Gastrocnemius medialis (tissue), 4 donors: ENCODE measurements around the gene ESPN. TPM values are rescaled to one million over a fixed set of nuclear protein-coding genes. Genes with fewer than 3 reads are reported as not detected.

Source experiments
- ATAC-seq, 2 donors: fragments of 150-250 bp; one replicate each; pipeline ENCODE4 v1.9.1; 2016
- DNase-seq, 2 donors: peaks; one replicate each; pipeline ENCODE4 v3.0.0-alpha.2; 2019
- H3K27ac ChIP-seq, 4 donors: fragments of 200-600 bp; sonication (generic); 1 replicate in 1 of 4; 2 replicates in 3 of 4; pipeline ENCODE4 v1.5.1; 2016 to 2018; ENCODE audit warnings: mild to moderate bottlenecking in 2 of 4, moderate library complexity in 1 of 4
- H3K27me3 ChIP-seq, 3 donors: fragments of 200-600 bp; sonication (generic) in 2 of 3; 1 replicate in 1 of 3; 2 replicates in 2 of 3; pipeline versions ENCODE4 v1.5.1 to v1.6.0; 2016 to 2019; ENCODE audit warnings: mild to moderate bottlenecking in 1 of 3, moderate library complexity in 1 of 3
- H3K36me3 ChIP-seq, 2 donors: fragments of 200-600 bp; sonication (generic) in 1 of 2; one replicate each; pipeline ENCODE4 v1.5.1; 2017 to 2018
- H3K4me1 ChIP-seq, 2 donors: fragments of 200-600 bp; sonication (generic) in 1 of 2; one replicate each; pipeline ENCODE4 v1.5.1; 2016 to 2017; ENCODE audit warnings: mild to moderate bottlenecking in 2 of 2
- H3K4me3 ChIP-seq, 4 donors: fragments of 200-600 bp; sonication (generic) in 3 of 4; 1 replicate in 1 of 4; 2 replicates in 3 of 4; pipeline ENCODE4 v1.5.1; 2016 to 2019; ENCODE audit warnings: mild to moderate bottlenecking in 2 of 4
- H3K9me3 ChIP-seq, 3 donors: fragments of 200-600 bp; sonication (generic) in 2 of 3; 1 replicate in 1 of 3; 2 replicates in 2 of 3; pipeline ENCODE4 v1.5.1; 2016 to 2019
- POLR2A ChIP-seq, 2 donors: fragments of 450-650 bp; IDR thresholded peaks; one replicate each; pipeline ENCODE4 v1.6.1; 2017; ENCODE audit warnings: antibody characterized with exemption in 2 of 2, mild to moderate bottlenecking in 2 of 2, moderate library complexity in 2 of 2
- in situ Hi-C, 4 donors: fragments of 200-750 bp; cut with MboI; loops; one replicate each; pipeline versions ENCODE4 v1.15.0 to v1.8.0; 2017; ENCODE audit warnings: low sequenced_read_pairs in 4 of 4
- intact Hi-C: fragments of 100-400 bp; cut with DNase I; formaldehyde crosslinking; loops from one replicate; pipeline ENCODE4 v1.15.1; 2023; ENCODE audit warnings: low total_unique reads
- total RNA-seq, 4 donors: library from RNA; depleted of rRNA; stranded (reverse); fragments of >200 nt; gene quantifications; one replicate each; pipeline versions ENCODE4 v1.1.0 to v1.2.3, GENCODE V29; 2016
- TF ChIP-seq, protein P1 (sequence below), 5 experiments: fragments of 450-650 bp in 3 of 5; fragments of 200-600 bp in 2 of 5; sonication (generic) in 2 of 5; IDR thresholded peaks in 4 of 5; conservative IDR thresholded peaks in 1 of 5; 1 replicate in 4 of 5; 2 replicates in 1 of 5; pipeline ENCODE4 v1.5.1; 2016 to 2019; ENCODE audit warnings: antibody characterized with exemption in 5 of 5, mild to moderate bottlenecking in 3 of 5, moderate library complexity in 3 of 5

Gene ESPN
- total RNA-seq, 4 donors from 2014 or later, result 0.41 TPM; not detected in 3

DNA sequence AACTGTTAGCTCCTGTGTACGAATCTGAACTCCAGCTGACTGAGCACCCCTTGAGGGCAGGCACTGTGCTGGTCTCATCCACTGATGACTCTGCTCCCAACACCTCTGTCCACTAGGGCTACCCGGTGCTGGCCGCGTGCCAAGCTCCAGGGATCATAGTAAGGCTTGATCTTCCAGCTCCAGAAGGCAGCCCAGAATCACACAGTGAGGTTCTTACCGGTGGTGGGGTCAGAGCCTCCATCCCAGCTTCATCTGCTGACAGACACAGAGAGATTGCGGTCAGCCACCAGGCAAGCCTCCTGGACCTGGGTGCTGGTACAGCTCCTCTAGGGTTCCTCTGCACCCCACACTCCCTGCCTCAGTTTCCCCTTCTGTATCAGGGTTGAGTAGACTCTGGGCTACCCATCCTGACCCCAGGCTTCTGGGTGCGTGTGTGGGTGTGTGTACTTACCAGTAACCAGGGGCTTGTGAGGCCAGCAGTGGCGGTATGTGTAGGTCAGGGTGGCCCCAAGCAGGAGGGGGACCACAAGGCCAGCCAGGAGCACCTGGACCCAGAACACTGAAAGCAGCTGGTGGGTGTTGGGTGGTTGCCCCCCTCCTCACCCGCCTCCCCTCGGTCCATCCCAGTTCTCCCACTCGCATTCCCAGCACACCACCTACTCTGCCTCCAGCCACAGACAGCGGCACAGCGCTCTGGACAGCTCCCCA lies 38.0 kb downstream of the ESPN start:
- no peak overlapping the region for H3K27ac ChIP-seq
- H3K9me3 ChIP-seq, result no peaks in the 10 kb centered on the region
- no peak for TF ChIP-seq POLR2A (IDR thresholded peaks at IDR 0.05)
- TF ChIP-seq, protein P1, sequence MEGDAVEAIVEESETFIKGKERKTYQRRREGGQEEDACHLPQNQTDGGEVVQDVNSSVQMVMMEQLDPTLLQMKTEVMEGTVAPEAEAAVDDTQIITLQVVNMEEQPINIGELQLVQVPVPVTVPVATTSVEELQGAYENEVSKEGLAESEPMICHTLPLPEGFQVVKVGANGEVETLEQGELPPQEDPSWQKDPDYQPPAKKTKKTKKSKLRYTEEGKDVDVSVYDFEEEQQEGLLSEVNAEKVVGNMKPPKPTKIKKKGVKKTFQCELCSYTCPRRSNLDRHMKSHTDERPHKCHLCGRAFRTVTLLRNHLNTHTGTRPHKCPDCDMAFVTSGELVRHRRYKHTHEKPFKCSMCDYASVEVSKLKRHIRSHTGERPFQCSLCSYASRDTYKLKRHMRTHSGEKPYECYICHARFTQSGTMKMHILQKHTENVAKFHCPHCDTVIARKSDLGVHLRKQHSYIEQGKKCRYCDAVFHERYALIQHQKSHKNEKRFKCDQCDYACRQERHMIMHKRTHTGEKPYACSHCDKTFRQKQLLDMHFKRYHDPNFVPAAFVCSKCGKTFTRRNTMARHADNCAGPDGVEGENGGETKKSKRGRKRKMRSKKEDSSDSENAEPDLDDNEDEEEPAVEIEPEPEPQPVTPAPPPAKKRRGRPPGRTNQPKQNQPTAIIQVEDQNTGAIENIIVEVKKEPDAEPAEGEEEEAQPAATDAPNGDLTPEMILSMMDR (IDR thresholded peaks at IDR 0.05 in 4 of 5, conservative IDR thresholded peaks at IDR 0.05 in 1 of 5), result no peak
- H3K27me3 ChIP-seq, result peaks cover 24 to 34% (median 28%) of the 10 kb centered on the region in 3 donors
- no peaks in the 10 kb centered on the region for H3K36me3 ChIP-seq
- ATAC-seq (no peak), DNase-seq (no peak)
- intact Hi-C loops, result no loop called here
- no peaks in the 10 kb centered on the region for H3K4me1 ChIP-seq
- H3K4me3 ChIP-seq, result no peak overlapping the region
- in situ Hi-C loops, result no loop called here

DNA sequence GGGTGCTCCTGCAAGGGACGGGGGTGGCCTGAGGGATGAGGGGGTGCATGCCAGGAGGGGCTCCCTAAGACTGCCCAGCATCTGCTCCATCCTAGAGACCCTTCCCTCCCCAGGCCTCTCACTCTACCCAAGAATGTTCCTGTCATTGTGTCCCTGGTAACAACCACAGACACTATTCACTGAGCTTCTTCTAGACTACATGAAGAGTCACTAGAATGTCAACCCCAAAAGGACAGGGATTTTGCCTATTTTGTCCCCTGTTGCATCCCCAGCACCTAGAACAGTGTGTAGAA lies 38.5 kb downstream of the ESPN start:
- intact Hi-C loops (no loop called here), in situ Hi-C loops (no loop called here)
- Histone ChIP-seq H3K4me1 (no peaks in the 10 kb centered on the region), H3K27ac (no peak overlapping the region), H3K27me3 (peaks cover 24 to 32% (median 28%) of the 10 kb centered on the region in 3 donors), H3K4me3 (no peak overlapping the region), H3K36me3 (no peaks in the 10 kb centered on the region), H3K9me3 (no peaks in the 10 kb centered on the region)
- TF ChIP-seq, protein P1 (IDR thresholded peaks at IDR 0.05 in 4 of 5, conservative IDR thresholded peaks at IDR 0.05 in 1 of 5), result no peak
- no peak for TF ChIP-seq POLR2A (IDR thresholded peaks at IDR 0.05)
- no peak for DNase-seq
- no peak for ATAC-seq

GRCh38 chr1:6464514-6464836 lies 39.9 kb downstream of the ESPN start:
- Histone ChIP-seq H3K27ac (no peak overlapping the region), H3K4me1 (no peaks in the 10 kb centered on the region), H3K4me3 (no peak overlapping the region), H3K9me3 (no peaks in the 10 kb centered on the region), H3K36me3 (no peaks in the 10 kb centered on the region), H3K27me3 (peaks cover 23 to 25% (median 24%) of the 10 kb centered on the region in 3 donors)
- intact Hi-C loops (no loop called here), in situ Hi-C loops (no loop called here)
- DNase-seq (no peak), ATAC-seq (no peak)
- no peak for TF ChIP-seq POLR2A (IDR thresholded peaks at IDR 0.05)
- TF ChIP-seq, protein P1 (IDR thresholded peaks at IDR 0.05 in 4 of 5, conservative IDR thresholded peaks at IDR 0.05 in 1 of 5), result no peak

GRCh38 chr1:6464915-6465314 lies 40.3 kb downstream of the ESPN start:
- in situ Hi-C loops, result no loop called here
- H3K36me3 ChIP-seq, result no peaks in the 10 kb centered on the region
- ATAC-seq (no peak), DNase-seq (no peak)
- TF ChIP-seq, protein P1 (IDR thresholded peaks at IDR 0.05 in 4 of 5, conservative IDR thresholded peaks at IDR 0.05 in 1 of 5), result no peak
- TF ChIP-seq POLR2A (IDR thresholded peaks at IDR 0.05), result no peak
- no peak overlapping the region for H3K4me3 ChIP-seq
- no peaks in the 10 kb centered on the region for H3K9me3 ChIP-seq
- no peak overlapping the region for H3K27ac ChIP-seq
- H3K4me1 ChIP-seq, result no peaks in the 10 kb centered on the region
- intact Hi-C loops, result no loop called here
- H3K27me3 ChIP-seq, result peaks cover 19 to 21% (median 20%) of the 10 kb centered on the region in 3 donors

- Histone ChIP-seq H3K4me1 (no peaks in the 10 kb centered on the region), H3K27me3 (peaks cover 13 to 14% (median 14%) of the 10 kb centered on the region in 3 donors), H3K4me3 (no peak overlapping the region), H3K36me3 (no peaks in the 10 kb centered on the region), H3K27ac (no peak overlapping the region), H3K9me3 (no peaks in the 10 kb centered on the region)
- ATAC-seq (no peak), DNase-seq (no peak)
- intact Hi-C loops, result no loop called here
- TF ChIP-seq, protein P1 (IDR thresholded peaks at IDR 0.05 in 4 of 5, conservative IDR thresholded peaks at IDR 0.05 in 1 of 5), result no peak
- no peak for TF ChIP-seq POLR2A (IDR thresholded peaks at IDR 0.05)
- in situ Hi-C loops, result no loop called here
Measured at GRCh38 chr1:6465461-6466005, 41.0 kb downstream of the ESPN start.
